HCT116 (cell line): ENCODE measurements around the gene SLAMF6. TPM values are rescaled to one million over a fixed set of nuclear protein-coding genes. Genes with fewer than 3 reads are reported as not detected.
"Not testable (repeated sequence)": the region's sequence is repeated elsewhere in the genome, so short reads cannot be mapped to it uniquely, and the experiment has no call there.

Experiments used
- ATAC-seq: fragments of 200-7000 bp; cut with Tn5 transposase; 2 replicates; pipeline ENCODE4 v1.9.1; 2020; ENCODE audit warnings: mild to moderate bottlenecking, moderate library complexity
- BruUV-seq: library from RNA; stranded (reverse); fragments of 400-500 nt; replicated peaks from 2 replicates; lab custom pipeline; 2021; lab: Mats Ljungman, UMichigan
- CTCF ChIA-PET: fragments of 300-600 bp; sonication (Branson Sonifier 250); formaldehyde crosslinking; loops from one replicate; lab custom pipeline; 2021; ENCODE audit warnings: antibody characterized with exemption; lab: Charles Lee
- POLR2A ChIA-PET: fragments of 300-600, 350-600 bp; sonication (Branson Sonifier 250); formaldehyde crosslinking; loops from one replicate; lab custom pipeline; 2021; ENCODE audit warnings: antibody characterized with exemption; lab: Charles Lee
- RAD21 ChIA-PET, 2 experiments: fragments of 300-600 bp; sonication (Branson Sonifier 250); formaldehyde crosslinking; loops; one replicate each; lab custom pipeline; 2023; ENCODE audit warnings: low total read pairs in 2 of 2; ENCODE audit not compliant: uncharacterized antibody in 2 of 2, unreplicated experiment in 2 of 2, low non-redundant PET in 1 of 2; lab: Charles Lee
- DNase-seq: peaks from one replicate; pipeline ENCODE4 v3.0.0-alpha.2; 2010; ENCODE audit warnings: low read depth, low spot score
- H2AFZ ChIP-seq: fragments of 200-600 bp; shearing (Covaris generic), sonication (generic); 2 replicates; pipeline ENCODE4 v1.6.1; 2017; ENCODE audit warnings: low read depth, mixed run types, mixed read lengths, antibody characterized with exemption, low read length; ENCODE audit not compliant: poor library complexity, severe bottlenecking
- H3K27ac ChIP-seq: 2 replicates; pipeline ENCODE4 v1.5.1; 2012; ENCODE audit warnings: low read depth, low read length
- H3K27me3 ChIP-seq: fragments of 200-600 bp; sonication (generic); 2 replicates; pipeline ENCODE4 v1.6.1; 2016; ENCODE audit warnings: mixed run types, low read length, mixed read lengths; ENCODE audit not compliant: insufficient read depth
- H3K36me3 ChIP-seq, 2 experiments: fragments of 200-500 bp in 1 of 2; fragments of 200-600 bp in 1 of 2; sonication (Bioruptor generic) in 1 of 2; sonication (generic) in 1 of 2; 2 replicates each; pipeline versions ENCODE4 v1.5.1 to v1.6.1; 2014 to 2016; ENCODE audit warnings: low read length in 2 of 2, inconsistent platforms in 1 of 2, mixed read lengths in 1 of 2, mixed run types in 1 of 2; ENCODE audit not compliant: insufficient read depth in 2 of 2, control insufficient read depth in 1 of 2
- H3K4me1 ChIP-seq, 2 experiments: fragments of 200-600 bp in 1 of 2; sonication (generic) in 1 of 2; 2 replicates each; pipeline versions ENCODE4 v1.5.1 to v1.6.1; 2012 to 2017; ENCODE audit warnings: low read length in 2 of 2, inconsistent platforms in 1 of 2, mild to moderate bottlenecking in 1 of 2, mixed read lengths in 1 of 2, mixed run types in 1 of 2, moderate library complexity in 1 of 2; ENCODE audit not compliant: insufficient read depth in 2 of 2, control insufficient read depth in 1 of 2
- H3K4me2 ChIP-seq: fragments of 200-600 bp; sonication (generic); 2 replicates; pipeline ENCODE4 v1.6.1; 2017; ENCODE audit warnings: mixed run types, low read length, mixed read lengths
- H3K4me3 ChIP-seq, 2 experiments: fragments of 200-600 bp in 1 of 2; sonication (generic) in 1 of 2; replicated peaks in 1 of 2; 2 replicates each; pipeline ENCODE4 v1.5.1; 2011 to 2016; ENCODE audit warnings: low read length in 2 of 2, control low read depth in 1 of 2, low read depth in 1 of 2, mild to moderate bottlenecking in 1 of 2, mixed read lengths in 1 of 2, mixed run types in 1 of 2
- H3K79me2 ChIP-seq: fragments of 200-600 bp; sonication (generic); 2 replicates; pipeline ENCODE4 v1.6.1; 2017; ENCODE audit warnings: mild to moderate bottlenecking, mixed run types, low read length, moderate library complexity, mixed read lengths; ENCODE audit not compliant: insufficient read depth
- H3K9ac ChIP-seq: fragments of 200-600 bp; sonication (generic); 2 replicates; pipeline ENCODE4 v1.6.1; 2016; ENCODE audit warnings: low read length, mixed read lengths
- H3K9me2 ChIP-seq: fragments of 200-600 bp; sonication (generic), shearing (Covaris generic); 2 replicates; pipeline ENCODE4 v1.6.1; 2017; ENCODE audit warnings: mixed run types, mild to moderate bottlenecking, moderate library complexity; ENCODE audit not compliant: insufficient read depth
- H3K9me3 ChIP-seq, 2 experiments: fragments of 200-500 bp in 1 of 2; fragments of 200-600 bp in 1 of 2; sonication (Bioruptor generic) in 1 of 2; sonication (generic) in 1 of 2; 2 replicates each; pipeline ENCODE4 v1.6.1; 2014 to 2017; ENCODE audit warnings: low read length in 2 of 2, mixed read lengths in 2 of 2, inconsistent platforms in 1 of 2, low read depth in 1 of 2, mild to moderate bottlenecking in 1 of 2, mixed run types in 1 of 2, moderate library complexity in 1 of 2; ENCODE audit not compliant: control insufficient read depth in 1 of 2, insufficient read depth in 1 of 2
- H4K20me1 ChIP-seq: fragments of 200-600 bp; sonication (generic), shearing (Covaris generic); 2 replicates; pipeline ENCODE4 v1.6.1; 2017; ENCODE audit warnings: mixed run types, mild to moderate bottlenecking, moderate library complexity; ENCODE audit not compliant: insufficient read depth
- CTCF ChIP-seq, 3 experiments: fragments of 200-600 bp in 1 of 3; sonication (generic) in 1 of 3; IDR thresholded peaks in 2 of 3; conservative IDR thresholded peaks in 1 of 3; 2 replicates each; pipeline ENCODE4 v1.5.1; 2012 to 2017; ENCODE audit warnings: low read depth in 2 of 3, low read length in 2 of 3, antibody characterized with exemption in 1 of 3, borderline replicate concordance in 1 of 3, control low read depth in 1 of 3, mild to moderate bottlenecking in 1 of 3, mixed read lengths in 1 of 3, mixed run types in 1 of 3, moderate library complexity in 1 of 3; ENCODE audit not compliant: insufficient read depth in 1 of 3
- FOSL1 ChIP-seq: IDR thresholded peaks from 2 replicates; pipeline ENCODE4 v1.6.1; 2012; ENCODE audit warnings: low read depth
- MAX ChIP-seq: IDR thresholded peaks from 2 replicates; pipeline ENCODE4 v1.6.1; 2012
- intact Hi-C: fragments of 100-400 bp; cut with micrococcal nuclease; formaldehyde crosslinking; loops from 2 replicates; pipeline ENCODE4 v1.10.0; 2022
- total RNA-seq: library from RNA; stranded (reverse); gene quantifications from one replicate; pipeline ENCODE4 v1.2.1, GENCODE V29; 2021; ENCODE audit not compliant: unreplicated experiment

Gene SLAMF6
- total RNA-seq, 1 experiment from 2014 or later: not detected

- Histone ChIP-seq H3K79me2 (no peaks in the 10 kb centered on the region), H3K36me3 (no peaks in the 10 kb centered on the region), H3K9me3 (no peaks in the 10 kb centered on the region), H3K4me3 (no peak overlapping the region), H4K20me1 (no peaks in the 10 kb centered on the region), H2AFZ (no peak overlapping the region), H3K9ac (no peak overlapping the region), H3K9me2 (no peaks in the 10 kb centered on the region), H3K4me2 (no peak overlapping the region), H3K4me1 (no peaks in the 10 kb centered on the region), H3K27me3 (no peaks in the 10 kb centered on the region), H3K27ac (no peak overlapping the region)
- DNase-seq: no peak
- intact Hi-C loops: no loop called here
- POLR2A ChIA-PET: no interaction called here
- CTCF ChIA-PET: no interaction called here
- 0 out of 2 replicates have a peak, but pooled peaks have one; percentile 42 for ATAC-seq
- RAD21 ChIA-PET: no interaction called here
- BruUV-seq: no TSS peak
- TF ChIP-seq CTCF (IDR thresholded peaks at IDR 0.05 in 2 of 3, conservative IDR thresholded peaks at IDR 0.05 in 1 of 3; ENCODE audit: borderline replicate concordance in 1 of 3, insufficient read depth in 1 of 3, low read depth in 2 of 3, low read length in 2 of 3) (peak in 2 of 3 experiments; percentile 26 to 30; a peak in 3 of 6 replicates), MAX (no peak), FOSL1 (no peak)
These were observed 12.0 kb upstream of the SLAMF6 start for GRCh38 chr1:160534823-160535605.

- H3K79me2 ChIP-seq, BruUV-seq, POLR2A ChIA-PET: not testable (repeated sequence)
These were observed 9.4 kb upstream of the SLAMF6 start for GRCh38 chr1:160532557-160532813.

GRCh38 chr1:160531809-160532556, 8.9 kb upstream of the SLAMF6 start:
- H3K27ac ChIP-seq, RAD21 ChIA-PET, H4K20me1 ChIP-seq, H3K27me3 ChIP-seq, intact Hi-C loops, BruUV-seq, H3K36me3 ChIP-seq, H3K9ac ChIP-seq, H2AFZ ChIP-seq, POLR2A ChIA-PET, CTCF ChIA-PET, H3K9me3 ChIP-seq, H3K4me2 ChIP-seq, H3K9me2 ChIP-seq, H3K79me2 ChIP-seq, H3K4me3 ChIP-seq, DNase-seq, H3K4me1 ChIP-seq, ATAC-seq: not testable (repeated sequence)

More at GRCh38 chr1:160532557-160532813, 9.4 kb upstream of the SLAMF6 start:
- H3K36me3 ChIP-seq, H3K9me3 ChIP-seq, CTCF ChIA-PET, H3K27ac ChIP-seq, ATAC-seq, H3K4me2 ChIP-seq, H4K20me1 ChIP-seq, intact Hi-C loops, H3K27me3 ChIP-seq, DNase-seq, H3K9me2 ChIP-seq, RAD21 ChIA-PET, H3K4me3 ChIP-seq, H3K4me1 ChIP-seq, H3K9ac ChIP-seq, H2AFZ ChIP-seq: not testable (repeated sequence)
